ENCODE measurements around the gene MARS1. TPM values are rescaled to one million over a fixed set of nuclear protein-coding genes. Genes with fewer than 3 reads are reported as not detected.

MARS1 gene
- total and polyA plus RNA-seq, 8 donors: 35.1 to 1,821 (median 61.7) TPM

GRCh38 chr12:57549909-57550640, 62.2 kb downstream of the MARS1 start, which contains the start of gene KIF5A:
Gene KIF5A, plus strand, starts transcription at chr12:57550044. Its CDS starts 228 bp downstream, at chr12:57550272.
- TF ChIP-seq POLR2A (IDR thresholded peaks at IDR 0.05): no peak
- TF ChIP-seq EP300 (IDR thresholded peaks at IDR 0.05): no peak
- no peak for TF ChIP-seq POLR2AphosphoS5 (IDR thresholded peaks at IDR 0.05)
- TF ChIP-seq, protein P1, sequence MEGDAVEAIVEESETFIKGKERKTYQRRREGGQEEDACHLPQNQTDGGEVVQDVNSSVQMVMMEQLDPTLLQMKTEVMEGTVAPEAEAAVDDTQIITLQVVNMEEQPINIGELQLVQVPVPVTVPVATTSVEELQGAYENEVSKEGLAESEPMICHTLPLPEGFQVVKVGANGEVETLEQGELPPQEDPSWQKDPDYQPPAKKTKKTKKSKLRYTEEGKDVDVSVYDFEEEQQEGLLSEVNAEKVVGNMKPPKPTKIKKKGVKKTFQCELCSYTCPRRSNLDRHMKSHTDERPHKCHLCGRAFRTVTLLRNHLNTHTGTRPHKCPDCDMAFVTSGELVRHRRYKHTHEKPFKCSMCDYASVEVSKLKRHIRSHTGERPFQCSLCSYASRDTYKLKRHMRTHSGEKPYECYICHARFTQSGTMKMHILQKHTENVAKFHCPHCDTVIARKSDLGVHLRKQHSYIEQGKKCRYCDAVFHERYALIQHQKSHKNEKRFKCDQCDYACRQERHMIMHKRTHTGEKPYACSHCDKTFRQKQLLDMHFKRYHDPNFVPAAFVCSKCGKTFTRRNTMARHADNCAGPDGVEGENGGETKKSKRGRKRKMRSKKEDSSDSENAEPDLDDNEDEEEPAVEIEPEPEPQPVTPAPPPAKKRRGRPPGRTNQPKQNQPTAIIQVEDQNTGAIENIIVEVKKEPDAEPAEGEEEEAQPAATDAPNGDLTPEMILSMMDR (IDR thresholded peaks at IDR 0.05): no peak
- intact Hi-C loops (cut with DNase I; ENCODE audit: low total_unique reads): no loop called here
- DNase-seq: peak in 1 of 2 donors; percentile 73
- no peak within 1 kb of the TSS for H3K27ac ChIP-seq
- H3K36me3 ChIP-seq: no peaks in the 10 kb centered on the region
- peaks cover 0 to 32% (median 29%) of the 10 kb centered on the region in 3 donors for H3K27me3 ChIP-seq
- WGBS, 5 donors: 4 to 7% (median 6%) methylated on average over 22 to 52 of the region's 52 CpGs
- no peaks in the 10 kb centered on the region for H3K9me3 ChIP-seq
- peak within 1 kb of the TSS; percentile 44 to 56 (median 52) for H3K4me3 ChIP-seq
- peaks cover 13 to 33% (median 28%) of the 10 kb centered on the region in 4 donors for H3K4me1 ChIP-seq

GRCh38 chr12:57550641-57551549, 63.0 kb downstream of the MARS1 start:
- H3K4me3 ChIP-seq: peak overlapping the region in 2 of 4 donors; percentile 49 to 56
- intact Hi-C loops (cut with DNase I; ENCODE audit: low total_unique reads): no loop called here

DNA sequence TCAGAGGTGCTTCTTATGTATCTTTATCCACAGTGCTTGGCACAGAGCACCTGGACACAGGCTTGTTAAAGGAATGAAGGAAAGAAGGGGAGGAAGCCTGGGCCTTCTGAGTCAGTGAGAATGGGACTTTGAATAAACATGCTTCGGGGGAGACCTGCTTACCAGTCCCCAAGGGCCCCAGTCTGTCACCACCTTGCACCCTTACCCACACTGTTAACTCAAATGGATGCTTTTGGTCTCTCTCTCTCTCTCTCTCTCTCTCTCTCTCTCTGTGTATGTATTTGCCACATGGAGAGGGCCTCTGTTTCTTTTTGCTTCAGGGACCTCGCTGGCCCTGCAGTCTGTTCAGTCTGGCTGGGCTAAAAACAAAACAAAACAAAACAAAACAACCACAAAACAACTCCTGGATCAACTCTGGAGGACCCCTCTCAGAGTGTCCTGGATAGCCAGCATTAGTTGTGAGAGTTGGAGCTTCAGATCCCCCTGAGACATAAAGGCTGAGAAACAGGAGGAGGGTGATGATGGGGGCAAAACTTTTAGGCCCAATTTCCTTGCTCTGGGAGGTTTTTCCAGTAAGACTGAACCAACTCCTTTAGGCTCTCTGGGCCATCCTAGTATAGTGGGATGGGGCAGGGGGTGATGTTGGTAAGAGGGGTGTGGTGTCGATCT, 63.9 kb downstream of the MARS1 start:
- H3K36me3 ChIP-seq: no peaks in the 10 kb centered on the region
- peaks cover 0 to 32% (median 29%) of the 10 kb centered on the region in 3 donors for H3K27me3 ChIP-seq
- DNase-seq: no peak
- intact Hi-C loops (cut with DNase I; ENCODE audit: low total_unique reads): no loop called here
- H3K4me1 ChIP-seq: peaks cover 0 to 20% (median 15%) of the 10 kb centered on the region in 4 donors
- H3K27ac ChIP-seq: no peak overlapping the region
- 46 to 78% (median 72%) methylated on average over 3 of the region's 3 CpGs for WGBS, 5 donors
- no peaks in the 10 kb centered on the region for H3K9me3 ChIP-seq
- H3K4me3 ChIP-seq: no peak overlapping the region
- no peak for TF ChIP-seq POLR2AphosphoS5 (IDR thresholded peaks at IDR 0.05)
- TF ChIP-seq POLR2A (IDR thresholded peaks at IDR 0.05): no peak
- TF ChIP-seq, protein P1 (IDR thresholded peaks at IDR 0.05): no peak
- no peak for TF ChIP-seq EP300 (IDR thresholded peaks at IDR 0.05)

More at GRCh38 chr12:57550641-57551549, 63.0 kb downstream of the MARS1 start:
- DNase-seq: no peak
- no peaks in the 10 kb centered on the region for H3K36me3 ChIP-seq
- no peak overlapping the region for H3K27ac ChIP-seq
- 61 to 71% (median 62%) methylated on average over 7 of the region's 7 CpGs for WGBS, 5 donors
- H3K27me3 ChIP-seq: peaks cover 0 to 32% (median 29%) of the 10 kb centered on the region in 3 donors
- TF ChIP-seq POLR2A (IDR thresholded peaks at IDR 0.05): no peak
- TF ChIP-seq, protein P1 (IDR thresholded peaks at IDR 0.05): no peak
- peaks cover 5 to 25% (median 20%) of the 10 kb centered on the region in 4 donors for H3K4me1 ChIP-seq
- no peaks in the 10 kb centered on the region for H3K9me3 ChIP-seq

GRCh38 chr12:57552306-57552651, 64.4 kb downstream of the MARS1 start:
- DNase-seq: no peak
- TF ChIP-seq, protein P1 (IDR thresholded peaks at IDR 0.05): no peak
- TF ChIP-seq POLR2A (IDR thresholded peaks at IDR 0.05): no peak
- intact Hi-C loops (cut with DNase I; ENCODE audit: low total_unique reads): no loop called here
- Histone ChIP-seq H3K4me1 (peaks cover 0 to 18% (median 13%) of the 10 kb centered on the region in 4 donors), H3K4me3 (no peak overlapping the region), H3K27ac (no peak overlapping the region), H3K9me3 (no peaks in the 10 kb centered on the region), H3K27me3 (peaks cover 0 to 32% (median 29%) of the 10 kb centered on the region in 3 donors), H3K36me3 (no peaks in the 10 kb centered on the region)
- 62 to 75% (median 67%) methylated on average over 2 of the region's 2 CpGs for WGBS, 5 donors

Measured in stomach (tissue), 9 donors.